ENCODE results near the gene BEND6. TPM values are rescaled to one million over a fixed set of nuclear protein-coding genes. Genes with fewer than 3 reads are reported as not detected.

BEND6 gene
- total and polyA plus RNA-seq, 4 experiments from 2014 or later: not detected

GRCh38 chr6:57024775-57025174, 69.9 kb downstream of the BEND6 start:
- Mint-ChIP-seq H3K4me3 (no peak overlapping the region), H3K27ac (no peak overlapping the region), H3K27me3 (peaks cover 12 to 13% of the 10 kb centered on the region in 2 donors), H3K4me1 (no peaks in the 10 kb centered on the region), H3K36me3 (peaks cover 0 to 8% of the 10 kb centered on the region in 2 donors), H3K9me3 (peaks cover 6 to 25% (median 19%) of the 10 kb centered on the region in 8 donors)
- no peak overlapping the region for H3K27ac ChIP-seq (ENCODE audit: low read depth, low read length)
- H3K36me3 ChIP-seq (ENCODE audit: insufficient read depth, low read length): no peaks in the 10 kb centered on the region
- ChIA-PET POLR2A (ENCODE audit: partially characterized antibody) (no interaction called here), CTCF (ENCODE audit: partially characterized antibody) (no interaction called here)
- H3K4me1 ChIP-seq (ENCODE audit: insufficient read depth, low read length): no peaks in the 10 kb centered on the region
- DNase-seq: no peak
- intact Hi-C loops (cut with micrococcal nuclease): no loop called here
- no peak overlapping the region for H3K4me3 ChIP-seq (ENCODE audit: low read length in 2 of 2)
- peaks cover 5% of the 10 kb centered on the region for H3K27me3 ChIP-seq (ENCODE audit: insufficient read depth, low read length)
- H3K9me3 ChIP-seq (ENCODE audit: control insufficient read depth in 1 of 2, low read length in 2 of 2): no peaks in the 10 kb centered on the region

DNA sequence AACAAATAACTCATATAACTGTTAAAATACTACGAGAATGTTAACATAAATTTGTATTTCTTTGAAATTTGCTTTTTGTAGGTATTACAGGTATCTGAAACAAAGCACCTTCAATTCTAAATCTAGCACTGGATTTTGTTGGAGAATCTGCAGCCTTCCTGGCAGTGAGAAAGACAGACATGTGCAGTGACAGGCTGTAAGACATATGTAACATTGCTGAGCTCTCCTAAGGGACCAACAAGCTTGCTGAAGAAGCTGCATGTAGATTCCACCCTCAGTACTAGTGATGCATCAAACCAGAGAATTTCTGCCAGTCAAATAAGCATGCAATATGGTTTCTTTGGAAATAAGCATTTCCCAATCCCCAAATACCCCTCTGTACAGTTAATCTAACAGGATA, 71.1 kb downstream of the BEND6 start:
- Histone ChIP-seq H3K36me3 (ENCODE audit: insufficient read depth, low read length) (no peaks in the 10 kb centered on the region), H3K4me1 (ENCODE audit: insufficient read depth, low read length) (no peaks in the 10 kb centered on the region), H3K27ac (ENCODE audit: low read depth, low read length) (no peak overlapping the region), H3K4me3 (ENCODE audit: low read length in 2 of 2) (no peak overlapping the region), H3K9me3 (ENCODE audit: control insufficient read depth in 1 of 2, low read length in 2 of 2) (no peaks in the 10 kb centered on the region), H3K27me3 (ENCODE audit: insufficient read depth, low read length) (peaks cover 5% of the 10 kb centered on the region)
- Mint-ChIP-seq H3K4me3 (no peak overlapping the region), H3K36me3 (peaks cover 0 to 8% of the 10 kb centered on the region in 2 donors), H3K27me3 (peaks cover 13 to 14% of the 10 kb centered on the region in 2 donors), H3K4me1 (no peaks in the 10 kb centered on the region), H3K27ac (no peak overlapping the region), H3K9me3 (peaks cover 6 to 25% (median 19%) of the 10 kb centered on the region in 8 donors)
- no peak for DNase-seq
- ChIA-PET POLR2A (ENCODE audit: partially characterized antibody) (no interaction called here), CTCF (ENCODE audit: partially characterized antibody) (no interaction called here)
- intact Hi-C loops (cut with micrococcal nuclease): no loop called here

DNA sequence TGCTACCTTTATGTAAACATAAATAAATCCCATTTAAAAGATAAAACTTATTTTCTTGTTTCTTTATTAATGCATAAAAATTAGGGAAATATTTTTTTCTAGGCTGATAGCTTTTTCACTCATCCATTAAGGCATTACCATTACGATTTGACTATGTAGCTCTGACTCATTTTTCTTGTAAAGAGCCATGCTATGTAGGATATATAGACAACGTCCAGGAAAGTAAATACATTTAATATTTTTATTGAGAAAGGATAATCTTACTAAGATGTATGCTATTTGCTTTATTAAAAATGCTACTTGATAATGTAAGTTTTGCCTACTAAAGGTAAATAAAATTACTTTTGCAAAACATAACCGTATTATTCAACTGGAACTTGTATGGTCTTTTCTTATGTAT, 72.4 kb downstream of the BEND6 start:
- H3K4me1 Mint-ChIP-seq: no peaks in the 10 kb centered on the region
- no peak for DNase-seq
- no peaks in the 10 kb centered on the region for H3K9me3 ChIP-seq (ENCODE audit: control insufficient read depth in 1 of 2, low read length in 2 of 2)
- no peak overlapping the region for H3K27ac ChIP-seq (ENCODE audit: low read depth, low read length)
- intact Hi-C loops (cut with micrococcal nuclease): no loop called here
- H3K4me3 ChIP-seq (ENCODE audit: low read length in 2 of 2): no peak overlapping the region
- H3K4me1 ChIP-seq (ENCODE audit: insufficient read depth, low read length): no peaks in the 10 kb centered on the region
- POLR2A ChIA-PET (ENCODE audit: partially characterized antibody): no interaction called here
- H3K36me3 Mint-ChIP-seq: peaks cover 0 to 8% of the 10 kb centered on the region in 2 donors
- H3K27me3 ChIP-seq (ENCODE audit: insufficient read depth, low read length): peaks cover 5% of the 10 kb centered on the region
- H3K36me3 ChIP-seq (ENCODE audit: insufficient read depth, low read length): no peaks in the 10 kb centered on the region
- H3K27me3 Mint-ChIP-seq: peaks cover 13 to 14% of the 10 kb centered on the region in 2 donors
- no peak overlapping the region for H3K4me3 Mint-ChIP-seq
- CTCF ChIA-PET (ENCODE audit: partially characterized antibody): no interaction called here
- H3K9me3 Mint-ChIP-seq: peaks cover 6 to 25% (median 19%) of the 10 kb centered on the region in 8 donors
- H3K27ac Mint-ChIP-seq: no peak overlapping the region

DNA sequence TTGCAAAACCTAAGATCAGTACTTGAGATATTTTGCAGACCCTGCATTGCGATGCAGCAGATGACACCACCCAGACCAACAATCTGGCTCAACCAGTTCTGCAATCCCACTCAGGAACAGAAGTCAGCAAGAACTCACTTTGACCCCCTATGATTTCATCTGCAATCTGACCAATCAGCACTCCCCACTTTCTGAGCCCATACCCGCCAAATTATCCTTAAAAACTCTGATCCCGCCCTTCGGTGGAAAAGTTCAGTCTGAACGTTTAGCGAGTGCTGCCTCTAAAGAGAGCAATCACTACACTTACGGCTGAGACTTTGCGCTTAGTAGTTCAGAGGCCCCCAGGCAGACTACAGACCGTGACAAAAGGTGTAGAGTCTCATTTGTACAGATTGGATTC, 74.3 kb downstream of the BEND6 start:
- Histone ChIP-seq H3K27me3 (ENCODE audit: insufficient read depth, low read length) (peaks cover 5% of the 10 kb centered on the region), H3K9me3 (ENCODE audit: control insufficient read depth in 1 of 2, low read length in 2 of 2) (no peaks in the 10 kb centered on the region), H3K36me3 (ENCODE audit: insufficient read depth, low read length) (no peaks in the 10 kb centered on the region), H3K4me1 (ENCODE audit: insufficient read depth, low read length) (no peaks in the 10 kb centered on the region), H3K27ac (ENCODE audit: low read depth, low read length) (no peak overlapping the region), H3K4me3 (ENCODE audit: low read length in 2 of 2) (no peak overlapping the region)
- POLR2A ChIA-PET (ENCODE audit: partially characterized antibody): no interaction called here
- peaks cover 6 to 22% (median 16%) of the 10 kb centered on the region in 8 donors for H3K9me3 Mint-ChIP-seq
- no peak for DNase-seq
- intact Hi-C loops (cut with micrococcal nuclease): no loop called here
- CTCF ChIA-PET (ENCODE audit: partially characterized antibody): no interaction called here
- H3K4me1 Mint-ChIP-seq: no peaks in the 10 kb centered on the region
- H3K4me3 Mint-ChIP-seq: no peak overlapping the region
- H3K27me3 Mint-ChIP-seq: peaks cover 13 to 16% of the 10 kb centered on the region in 2 donors
- peaks cover 0 to 8% of the 10 kb centered on the region in 2 donors for H3K36me3 Mint-ChIP-seq
- H3K27ac Mint-ChIP-seq: no peak overlapping the region

- Histone ChIP-seq H3K4me1 (ENCODE audit: insufficient read depth, low read length) (no peaks in the 10 kb centered on the region), H3K36me3 (ENCODE audit: insufficient read depth, low read length) (no peaks in the 10 kb centered on the region), H3K27ac (ENCODE audit: low read depth, low read length) (no peak overlapping the region), H3K27me3 (ENCODE audit: insufficient read depth, low read length) (no peaks in the 10 kb centered on the region), H3K9me3 (ENCODE audit: control insufficient read depth in 1 of 2, low read length in 2 of 2) (no peaks in the 10 kb centered on the region), H3K4me3 (ENCODE audit: low read length in 2 of 2) (no peak overlapping the region)
- Mint-ChIP-seq H3K9me3 (no peaks in the 10 kb centered on the region), H3K4me1 (no peaks in the 10 kb centered on the region), H3K36me3 (no peaks in the 10 kb centered on the region), H3K4me3 (no peak overlapping the region), H3K27ac (no peak overlapping the region), H3K27me3 (peaks cover 18 to 27% of the 10 kb centered on the region in 2 donors)
- ChIA-PET CTCF (ENCODE audit: partially characterized antibody) (no interaction called here), POLR2A (ENCODE audit: partially characterized antibody) (no interaction called here)
- no peak for DNase-seq
- intact Hi-C loops (cut with micrococcal nuclease): no loop called here
Measured at GRCh38 chr6:57033228-57033627, 78.3 kb downstream of the BEND6 start.

- DNase-seq: no peak
- Mint-ChIP-seq H3K4me3 (no peak overlapping the region), H3K36me3 (no peaks in the 10 kb centered on the region), H3K4me1 (no peaks in the 10 kb centered on the region), H3K27ac (no peak overlapping the region), H3K9me3 (no peaks in the 10 kb centered on the region), H3K27me3 (peaks cover 16 to 34% of the 10 kb centered on the region in 2 donors)
- Histone ChIP-seq H3K4me3 (ENCODE audit: low read length in 2 of 2) (no peak overlapping the region), H3K27me3 (ENCODE audit: insufficient read depth, low read length) (no peaks in the 10 kb centered on the region), H3K36me3 (ENCODE audit: insufficient read depth, low read length) (no peaks in the 10 kb centered on the region), H3K9me3 (ENCODE audit: control insufficient read depth in 1 of 2, low read length in 2 of 2) (no peaks in the 10 kb centered on the region), H3K27ac (ENCODE audit: low read depth, low read length) (no peak overlapping the region), H3K4me1 (ENCODE audit: insufficient read depth, low read length) (no peaks in the 10 kb centered on the region)
- CTCF ChIA-PET (ENCODE audit: partially characterized antibody): interaction anchor here (1.8 kb wide), 1 partner anchor 12 kb away, joined by 5 read pairs; no protein-coding TSS in a partner anchor
- POLR2A ChIA-PET (ENCODE audit: partially characterized antibody): no interaction called here
- intact Hi-C loops (cut with micrococcal nuclease): no loop called here
Measured at GRCh38 chr6:57035549-57035948, 80.6 kb downstream of the BEND6 start.

GRCh38 chr6:57038906-57039305, 84.0 kb downstream of the BEND6 start:
- Mint-ChIP-seq H3K4me1 (no peaks in the 10 kb centered on the region), H3K27me3 (peaks cover 26 to 42% of the 10 kb centered on the region in 2 donors), H3K27ac (no peak overlapping the region), H3K36me3 (no peaks in the 10 kb centered on the region), H3K9me3 (no peaks in the 10 kb centered on the region), H3K4me3 (no peak overlapping the region)
- Histone ChIP-seq H3K9me3 (ENCODE audit: control insufficient read depth in 1 of 2, low read length in 2 of 2) (no peaks in the 10 kb centered on the region), H3K27me3 (ENCODE audit: insufficient read depth, low read length) (no peaks in the 10 kb centered on the region), H3K36me3 (ENCODE audit: insufficient read depth, low read length) (no peaks in the 10 kb centered on the region), H3K27ac (ENCODE audit: low read depth, low read length) (no peak overlapping the region), H3K4me1 (ENCODE audit: insufficient read depth, low read length) (no peaks in the 10 kb centered on the region), H3K4me3 (ENCODE audit: low read length in 2 of 2) (no peak overlapping the region)
- no peak for DNase-seq
- intact Hi-C loops (cut with micrococcal nuclease): no loop called here
- POLR2A ChIA-PET (ENCODE audit: partially characterized antibody): no interaction called here
- CTCF ChIA-PET (ENCODE audit: partially characterized antibody): interaction anchor here (1.3 kb wide), 1 partner anchor 18 kb away, joined by 5 read pairs; no protein-coding TSS in a partner anchor

DNA sequence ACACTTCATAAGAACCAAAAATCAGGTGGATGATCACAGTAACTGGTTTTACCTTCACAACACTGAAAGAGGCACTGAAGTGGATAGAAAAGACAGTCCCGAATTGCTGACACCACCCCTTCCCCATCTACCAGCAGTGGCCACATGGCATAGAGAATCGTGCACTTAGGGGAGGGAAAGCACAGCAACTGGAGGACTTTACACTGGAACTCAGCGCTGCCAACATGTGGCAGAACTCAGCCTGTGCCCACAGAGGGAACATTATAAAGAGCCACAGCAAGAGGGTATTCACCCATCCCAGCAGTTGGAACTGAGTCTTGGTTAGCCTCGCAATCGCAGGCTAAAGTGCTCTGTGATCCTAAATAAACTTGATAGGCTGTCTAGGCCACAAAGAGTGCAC, 85.1 kb downstream of the BEND6 start:
- no peaks in the 10 kb centered on the region for H3K9me3 Mint-ChIP-seq
- intact Hi-C loops (cut with micrococcal nuclease): no loop called here

More for the DNA sequence above, 85.1 kb downstream of the BEND6 start:
- Histone ChIP-seq H3K27ac (ENCODE audit: low read depth, low read length) (no peak overlapping the region), H3K9me3 (ENCODE audit: control insufficient read depth in 1 of 2, low read length in 2 of 2) (no peaks in the 10 kb centered on the region), H3K36me3 (ENCODE audit: insufficient read depth, low read length) (no peaks in the 10 kb centered on the region), H3K27me3 (ENCODE audit: insufficient read depth, low read length) (no peaks in the 10 kb centered on the region), H3K4me1 (ENCODE audit: insufficient read depth, low read length) (no peaks in the 10 kb centered on the region), H3K4me3 (ENCODE audit: low read length in 2 of 2) (no peak overlapping the region)
- no peak for DNase-seq
- Mint-ChIP-seq H3K27me3 (peaks cover 26 to 40% of the 10 kb centered on the region in 2 donors), H3K27ac (no peak overlapping the region), H3K4me3 (no peak overlapping the region), H3K36me3 (no peaks in the 10 kb centered on the region), H3K4me1 (no peaks in the 10 kb centered on the region)
- ChIA-PET POLR2A (ENCODE audit: partially characterized antibody) (interaction anchor here (1.3 kb wide), 1 partner anchor 11 kb away, joined by 3 read pairs; no protein-coding TSS in a partner anchor), CTCF (ENCODE audit: partially characterized antibody) (no interaction called here)
